Panc1 (cell line): Measurements from ENCODE around the gene CDK5RAP1. TPM values are rescaled to one million over a fixed set of nuclear protein-coding genes. Genes with fewer than 3 reads are reported as not detected.

Source experiments
- ATAC-seq: fragments of 200-7000 bp; cut with Tn5 transposase; 2 replicates; pipeline ENCODE4 v1.9.1; 2020; ENCODE audit warnings: mild to moderate bottlenecking, moderate library complexity
- BruUV-seq: library from RNA; stranded (reverse); fragments of 400-500 nt; replicated peaks from 2 replicates; lab custom pipeline; 2021; lab: Mats Ljungman, UMichigan
- CTCF ChIA-PET: fragments of 300-600 bp; sonication (Branson Sonifier 250); formaldehyde crosslinking; loops from one replicate; lab custom pipeline; 2022; ENCODE audit warnings: antibody characterized with exemption; lab: Charles Lee
- POLR2A ChIA-PET: fragments of 300-600 bp; sonication (Branson Sonifier 250); formaldehyde crosslinking; loops from one replicate; lab custom pipeline; 2022; ENCODE audit warnings: antibody characterized with exemption; lab: Charles Lee
- DNase-seq: peaks from one replicate; pipeline ENCODE4 v3.0.0-alpha.2; 2010; ENCODE audit warnings: low read depth, low spot score
- H3K27ac ChIP-seq: 2 replicates; pipeline ENCODE4 v1.5.1; 2011; ENCODE audit warnings: mild to moderate bottlenecking, low read length, inconsistent platforms
- H3K27me3 ChIP-seq: fragments of 200-500 bp; sonication (Bioruptor generic); 2 replicates; pipeline ENCODE4 v1.6.0; 2014; ENCODE audit warnings: low read length, inconsistent platforms; ENCODE audit not compliant: control insufficient read depth, insufficient read depth
- H3K36me3 ChIP-seq: fragments of 200-500 bp; sonication (Bioruptor generic); 2 replicates; pipeline ENCODE4 v1.5.1; 2014; ENCODE audit warnings: inconsistent platforms, mild to moderate bottlenecking, low read length, moderate library complexity; ENCODE audit not compliant: control insufficient read depth, insufficient read depth
- H3K4me1 ChIP-seq: 2 replicates; pipeline ENCODE4 v1.5.1; 2011; ENCODE audit warnings: inconsistent platforms, mild to moderate bottlenecking, low read length, moderate library complexity; ENCODE audit not compliant: control insufficient read depth, insufficient read depth
- H3K4me3 ChIP-seq, 2 experiments: 2 replicates each; pipeline ENCODE4 v1.5.1; 2011 to 2012; ENCODE audit warnings: low read depth in 2 of 2, low read length in 2 of 2, mild to moderate bottlenecking in 2 of 2, inconsistent platforms in 1 of 2, moderate library complexity in 1 of 2
- H3K9me3 ChIP-seq: fragments of 200-500 bp; sonication (Bioruptor generic); 2 replicates; pipeline ENCODE4 v1.5.1; 2014; ENCODE audit warnings: low read depth, mild to moderate bottlenecking, inconsistent platforms, low read length, moderate library complexity; ENCODE audit not compliant: control insufficient read depth, insufficient read depth
- CTCF ChIP-seq: fragments of 450-650 bp; IDR thresholded peaks from 2 replicates; pipeline ENCODE4 v1.5.1; 2017; ENCODE audit warnings: mild to moderate bottlenecking
- POLR2AphosphoS5 ChIP-seq: IDR thresholded peaks from 2 replicates; pipeline ENCODE4 v1.6.1; 2012; ENCODE audit warnings: mild to moderate bottlenecking, low read depth, low read length, moderate library complexity
- REST ChIP-seq, 2 experiments: IDR thresholded peaks; 2 replicates each; pipeline ENCODE4 v1.6.1; 2011 to 2012; ENCODE audit warnings: low read depth in 2 of 2, control low read depth in 1 of 2, low read length in 1 of 2, mild to moderate bottlenecking in 1 of 2, moderate library complexity in 1 of 2; ENCODE audit not compliant: insufficient read depth in 1 of 2
- SIN3A ChIP-seq: IDR thresholded peaks from 2 replicates; pipeline ENCODE4 v1.6.1; 2012; ENCODE audit warnings: low read depth, mild to moderate bottlenecking, low read length, moderate library complexity, borderline replicate concordance; ENCODE audit not compliant: insufficient read depth
- TCF7L2 ChIP-seq: IDR thresholded peaks from 2 replicates; pipeline ENCODE4 v1.6.1; 2011; ENCODE audit warnings: mild to moderate bottlenecking, low read depth, low read length, inconsistent platforms
- in situ Hi-C: cut with HindIII; loops from 2 replicates; pipeline ENCODE4 v1.10.0; 2016; ENCODE audit warnings: low sequenced_read_pairs, low pct_unique_long_range_greater_than_20kb
- intact Hi-C: fragments of 100-400 bp; cut with micrococcal nuclease; formaldehyde crosslinking; loops from one replicate; pipeline ENCODE4 v1.10.0; 2022; ENCODE audit not compliant: unreplicated experiment
- total RNA-seq: library from RNA; stranded (reverse); gene quantifications from one replicate; pipeline ENCODE4 v1.2.1, GENCODE V29; 2021; ENCODE audit not compliant: unreplicated experiment

Gene CDK5RAP1
- total RNA-seq, 1 experiment from 2014 or later, result 34.8 TPM

GRCh38 chr20:33410081-33410742 lies 8.9 kb upstream of the CDK5RAP1 start:
- no peak overlapping the region for H3K27ac ChIP-seq
- H3K36me3 ChIP-seq, result no peaks in the 10 kb centered on the region
- ATAC-seq, result no peak
- intact Hi-C loops, result no loop called here
- in situ Hi-C loops, result no loop called here
- DNase-seq, result no peak
- BruUV-seq, result no TSS peak
- H3K4me3 ChIP-seq, result no peak overlapping the region
- ChIA-PET CTCF (no interaction called here), POLR2A (no interaction called here)
- H3K9me3 ChIP-seq, result no peaks in the 10 kb centered on the region
- TF ChIP-seq POLR2AphosphoS5 (no peak), REST (IDR thresholded peaks at IDR 0.05; ENCODE audit: insufficient read depth in 1 of 2, low read depth in 2 of 2, low read length in 1 of 2) (no peak), TCF7L2 (no peak), SIN3A (no peak), CTCF (no peak)
- no peaks in the 10 kb centered on the region for H3K4me1 ChIP-seq
- H3K27me3 ChIP-seq, result no peaks in the 10 kb centered on the region

- no TSS peak for BruUV-seq
- intact Hi-C loops, result no loop called here
- Histone ChIP-seq H3K4me3 (no peak overlapping the region), H3K36me3 (no peaks in the 10 kb centered on the region), H3K4me1 (no peaks in the 10 kb centered on the region), H3K27ac (no peak overlapping the region), H3K9me3 (no peaks in the 10 kb centered on the region), H3K27me3 (no peaks in the 10 kb centered on the region)
- TF ChIP-seq POLR2AphosphoS5 (no peak), CTCF (no peak), SIN3A (no peak), REST (IDR thresholded peaks at IDR 0.05; ENCODE audit: insufficient read depth in 1 of 2, low read depth in 2 of 2, low read length in 1 of 2) (no peak), TCF7L2 (no peak)
- in situ Hi-C loops, result no loop called here
- CTCF ChIA-PET, result no interaction called here
- ATAC-seq (no peak), DNase-seq (no peak)
- POLR2A ChIA-PET, result no interaction called here
Measured at GRCh38 chr20:33408716-33409654, 7.7 kb upstream of the CDK5RAP1 start.
